Stimulated activated CD8-positive, alpha-beta memory T cell treated with anti-CD3 and anti-CD28 coated beads, Interleukin-12 subunit alpha, Interleukin-12 subunit beta, amount 100 ng/mL, for 4 hours (primary cell): ENCODE measurements around the gene CCDC74B.
"Not testable (repeated sequence)": the region's sequence is repeated elsewhere in the genome, so short reads cannot be mapped to it uniquely, and the experiment has no call there.

Experiments used
- DNase-seq: peaks from one replicate; pipeline ENCODE4 v3.0.0-alpha.2; 2020; ENCODE audit warnings: low read depth

The CCDC74B gene

DNA sequence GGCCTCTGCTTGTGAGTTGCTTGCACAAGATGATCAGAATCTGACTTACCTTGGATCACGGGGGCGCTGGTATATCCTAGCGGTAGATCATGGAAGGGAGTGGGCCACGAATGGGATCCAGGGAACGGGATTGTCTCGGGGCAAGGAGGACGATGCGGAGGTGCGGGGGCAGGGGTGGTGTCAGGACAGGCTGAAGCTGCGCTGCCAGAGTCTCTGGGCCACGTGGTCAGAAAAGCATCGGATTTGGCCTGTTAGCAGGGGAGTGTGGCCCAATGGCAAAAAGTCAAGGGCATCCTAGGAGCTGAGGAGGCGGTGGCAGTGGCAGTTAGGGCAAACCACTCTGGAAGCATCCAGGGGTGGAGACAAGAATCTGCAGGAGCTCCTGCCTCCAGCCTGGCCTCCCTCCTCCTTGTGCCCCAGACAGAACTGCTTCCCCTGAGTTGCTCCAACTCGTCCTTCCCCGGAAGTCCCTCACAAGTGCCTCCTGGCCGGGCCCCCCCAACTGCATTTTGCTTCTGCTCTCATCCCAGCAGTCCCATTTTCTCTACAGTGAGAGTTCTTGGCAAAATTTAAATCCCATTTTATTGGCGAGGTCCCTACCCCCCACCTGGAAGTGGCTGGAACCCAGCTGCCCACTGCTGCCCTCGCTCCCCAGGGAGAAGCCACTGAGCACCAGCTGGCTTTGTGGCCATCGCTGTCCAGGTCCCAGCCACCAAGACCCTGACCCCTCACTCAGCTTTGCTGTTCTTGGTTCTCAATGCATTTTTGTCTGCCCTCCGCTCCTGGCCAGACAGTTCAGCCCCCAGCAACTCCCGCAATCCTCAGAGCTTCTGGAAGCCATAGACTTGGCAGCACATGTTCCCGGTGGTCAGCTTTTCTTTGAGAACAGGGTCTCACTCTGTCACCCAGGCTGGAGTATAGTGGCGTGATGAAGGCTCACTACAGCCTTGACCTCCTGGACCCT lies 5.6 kb upstream of the CCDC74B start:
- DNase-seq: no peak

GRCh38 chr2:130148515-130148914 lies 3.6 kb upstream of the CCDC74B start:
- not testable (repeated sequence) for DNase-seq

- not testable (repeated sequence) for DNase-seq
These were observed 1.5 kb downstream of the CCDC74B start for GRCh38 chr2:130143266-130144039.

DNA sequence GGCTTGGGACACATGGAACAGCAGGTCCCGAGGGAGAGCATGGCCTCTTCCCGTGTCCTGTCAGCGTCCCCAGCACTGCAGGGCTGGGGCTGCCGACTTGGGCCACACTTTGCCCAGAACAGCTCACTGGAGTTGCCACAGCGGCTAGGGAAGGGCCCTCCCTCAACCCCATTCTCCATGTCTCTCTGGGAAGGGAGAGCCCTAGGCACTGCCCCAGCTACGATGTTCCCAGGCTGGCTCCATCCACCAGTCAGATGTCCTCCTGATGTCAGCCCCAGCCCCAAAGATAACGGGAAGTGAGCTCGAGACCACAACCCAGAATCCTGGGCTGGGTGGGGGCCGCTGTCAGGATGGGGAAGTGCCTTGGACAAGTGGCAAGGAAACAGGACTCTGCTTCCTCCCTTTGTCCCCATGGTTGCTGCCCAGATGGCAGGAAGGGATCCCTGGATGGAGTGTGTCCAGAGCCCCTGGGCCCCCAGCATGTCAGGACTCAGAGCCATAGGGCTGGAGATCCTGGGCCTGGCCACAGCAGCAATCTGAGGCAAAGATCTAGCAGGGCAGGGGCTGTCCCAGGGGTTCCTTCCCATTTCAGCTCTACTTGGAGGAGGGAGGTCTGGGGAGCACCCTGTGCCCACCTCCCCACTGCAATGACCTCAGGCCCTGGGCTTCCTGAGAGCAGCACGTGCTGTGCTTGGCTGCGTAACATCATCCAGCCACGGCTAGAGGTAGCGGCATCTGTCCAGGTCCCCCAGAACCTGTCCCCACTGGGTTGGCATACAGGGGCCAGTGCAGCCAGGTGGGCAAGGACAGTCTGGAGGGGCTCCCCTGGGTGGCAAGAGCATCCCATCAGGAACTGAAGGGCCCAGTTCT lies 2.3 kb downstream of the CCDC74B start:
- DNase-seq: not testable (repeated sequence)

- not testable (repeated sequence) for DNase-seq
These were observed 3.1 kb downstream of the CCDC74B start for GRCh38 chr2:130141645-130142370.

- DNase-seq: not testable (repeated sequence)
These were observed 3.9 kb downstream of the CCDC74B start for GRCh38 chr2:130141002-130141401.

DNA sequence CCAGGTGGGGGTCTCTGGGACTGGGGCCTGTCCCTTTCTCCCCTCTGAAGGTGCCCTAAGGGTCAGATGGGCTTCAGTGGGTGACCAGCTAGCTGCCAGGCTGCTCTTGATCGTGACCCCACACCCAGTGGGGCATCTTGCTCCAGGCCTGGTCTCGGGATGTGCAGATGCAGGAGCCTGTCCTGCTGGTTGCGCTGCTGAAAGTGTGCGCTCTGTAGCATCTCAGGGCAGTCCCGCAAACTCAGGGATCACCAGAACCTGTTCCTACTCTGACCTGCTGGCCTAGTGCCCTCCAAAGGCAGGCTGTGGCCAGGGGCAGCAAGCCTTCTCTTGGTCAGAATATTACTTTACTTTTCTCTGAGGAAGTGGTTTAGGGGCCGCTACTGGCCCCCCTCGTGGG lies 4.4 kb downstream of the CCDC74B start:
- DNase-seq: not testable (repeated sequence)

DNA sequence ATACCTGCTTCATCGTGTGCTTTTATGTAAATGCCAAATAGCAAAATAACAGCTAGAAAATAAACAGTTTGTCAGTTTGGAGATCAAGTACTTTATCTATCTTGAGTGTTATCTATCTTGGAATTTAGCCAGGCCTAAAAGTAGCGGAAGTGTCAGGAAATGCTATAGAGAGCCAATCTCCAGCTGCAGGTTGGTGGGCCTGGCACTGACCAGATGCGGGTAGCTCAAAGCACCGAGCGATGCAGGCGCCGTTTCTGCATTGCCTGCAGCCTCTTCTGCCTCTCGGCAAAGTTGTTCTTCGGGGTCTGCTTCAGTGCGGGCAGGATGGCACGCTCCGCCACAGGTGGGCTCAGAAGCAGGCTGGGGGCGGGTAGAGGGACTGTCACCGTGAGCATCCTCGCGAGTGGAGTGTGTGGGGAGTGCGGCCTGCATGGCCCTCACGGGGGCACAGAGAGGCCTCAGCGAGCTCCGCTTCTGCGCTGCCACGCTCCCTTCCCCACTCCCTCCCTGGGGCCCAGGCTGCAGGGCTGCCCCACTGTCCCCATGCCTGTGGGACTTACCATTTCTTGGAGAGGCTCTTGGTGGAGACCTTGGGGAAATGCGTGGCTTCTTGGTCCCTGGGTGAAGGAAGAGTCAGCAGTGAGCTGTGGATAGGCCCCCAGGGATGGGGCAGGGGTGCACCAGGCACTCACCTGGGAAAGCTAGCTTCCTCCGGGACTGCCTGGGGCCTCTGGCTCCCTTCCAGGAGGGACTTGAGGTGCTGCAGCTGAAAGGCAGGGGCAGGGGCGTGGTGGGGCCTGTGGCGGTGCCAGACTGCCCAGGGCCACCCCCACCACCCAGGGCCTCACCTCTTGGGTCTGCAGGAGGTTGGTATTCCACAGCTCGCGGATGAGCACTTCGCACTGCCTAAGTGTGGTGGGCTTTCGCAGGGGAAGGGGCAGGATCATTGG lies 5.3 kb downstream of the CCDC74B start:
- not testable (repeated sequence) for DNase-seq

DNA sequence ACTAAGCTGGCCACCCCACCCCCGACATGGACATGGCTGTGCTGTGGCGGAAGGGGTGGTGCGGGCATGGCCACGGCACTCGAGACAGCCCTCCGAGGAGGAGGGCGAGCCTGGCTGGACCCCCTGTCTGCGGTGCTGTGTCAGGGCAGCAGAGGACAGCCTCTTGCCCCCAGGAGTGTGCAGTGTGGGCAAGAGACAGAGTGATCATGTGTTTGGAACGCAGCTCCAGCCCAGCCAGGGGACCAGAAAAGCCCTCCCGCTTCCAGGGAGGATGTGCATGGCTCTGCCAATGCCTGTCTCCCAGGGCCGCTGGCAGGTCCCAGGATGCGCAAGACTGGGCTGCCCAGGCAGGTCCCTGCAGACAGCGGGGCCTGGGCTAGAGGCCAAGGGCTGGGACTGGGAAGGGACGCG lies 6.1 kb downstream of the CCDC74B start:
- not testable (repeated sequence) for DNase-seq

DNA sequence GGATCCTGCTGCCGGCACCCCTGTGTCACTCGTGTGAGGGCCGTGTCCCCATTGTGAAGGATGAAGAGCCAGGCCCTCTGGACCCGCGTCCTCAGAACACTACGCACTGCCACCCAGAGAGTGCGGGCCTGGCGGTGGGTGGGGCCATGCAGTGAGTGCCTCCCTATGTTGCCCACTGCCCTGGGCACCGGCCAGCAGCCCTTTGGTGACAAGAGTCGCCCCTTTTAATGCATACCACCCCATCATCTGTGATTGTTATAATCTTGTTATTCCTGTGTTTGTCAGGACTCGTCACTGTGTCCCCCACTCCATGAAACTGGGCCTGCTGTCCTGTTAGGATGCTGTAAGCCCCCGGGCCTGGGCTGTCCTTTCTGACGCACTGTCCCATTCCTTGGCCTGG lies 6.6 kb downstream of the CCDC74B start:
- DNase-seq: not testable (repeated sequence)

- not testable (repeated sequence) for DNase-seq
These were observed 7.8 kb downstream of the CCDC74B start for GRCh38 chr2:130137118-130137517.

DNA sequence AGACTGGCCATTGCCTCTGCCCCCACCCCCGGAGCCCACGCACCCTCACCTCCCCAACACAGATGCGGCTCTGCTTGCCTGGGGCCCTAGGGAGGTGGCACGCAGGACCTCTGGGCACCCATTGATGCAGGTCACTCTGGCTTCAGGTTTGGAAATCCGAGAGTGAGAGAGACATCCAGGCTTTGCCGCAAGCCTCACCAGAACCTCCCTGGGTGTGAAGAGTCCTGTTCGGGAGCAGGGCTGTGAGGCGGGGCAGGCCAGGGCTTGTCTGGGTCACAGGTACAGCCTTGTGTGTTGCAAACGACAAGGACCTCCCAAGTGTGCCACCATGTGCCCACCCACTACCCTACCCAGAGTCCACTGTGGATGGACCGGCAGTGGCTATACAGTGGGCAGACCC lies 8.4 kb downstream of the CCDC74B start:
- DNase-seq: not testable (repeated sequence)

GRCh38 chr2:130135692-130136541 lies 9.0 kb downstream of the CCDC74B start:
- no peak for DNase-seq

DNA sequence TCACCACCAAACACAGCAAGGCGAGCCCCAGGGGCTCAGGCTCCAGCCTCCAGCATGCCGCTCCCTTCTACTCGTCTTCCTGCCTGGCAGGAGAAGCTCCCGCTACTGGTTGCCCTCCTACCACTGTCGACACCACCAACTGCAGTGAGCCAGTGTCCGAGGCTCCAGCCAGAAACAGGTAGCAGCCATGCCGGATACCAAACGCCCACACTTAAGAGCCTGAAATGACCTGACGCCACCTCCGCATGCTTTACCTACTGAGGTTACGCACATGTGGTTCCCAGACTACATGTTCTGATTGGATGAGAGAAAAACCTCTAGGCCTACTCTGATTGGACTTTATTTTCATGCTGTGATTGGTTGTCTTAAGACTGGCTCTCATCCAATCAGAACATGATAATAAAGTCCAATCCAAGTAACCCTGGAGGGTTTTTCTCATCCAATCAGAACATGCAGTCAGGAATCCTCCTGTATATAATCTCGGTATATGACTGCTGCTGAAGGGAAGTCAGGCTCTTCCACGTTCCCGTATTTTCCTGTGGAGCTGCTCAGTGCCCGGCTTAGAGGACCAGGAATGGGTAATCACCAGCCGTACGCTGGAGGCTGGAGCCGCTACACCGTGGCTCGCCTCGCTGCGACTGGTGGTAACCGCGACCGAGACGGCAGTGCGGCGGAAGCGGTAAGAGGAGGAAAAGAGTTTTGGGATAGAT lies 15.6 kb downstream of the CCDC74B start, which contains the start of gene POTEF:
POTEF (minus strand) TSS at position 103 of the 710 bp plus-strand sequence. CDS start 8,707 bp downstream, outside the sequence.
- not testable (repeated sequence) for DNase-seq

GRCh38 chr2:130128464-130128863 lies 16.4 kb downstream of the CCDC74B start:
- DNase-seq: not testable (repeated sequence)

GRCh38 chr2:130127726-130128125 lies 17.2 kb downstream of the CCDC74B start:
- DNase-seq: not testable (repeated sequence)

DNA sequence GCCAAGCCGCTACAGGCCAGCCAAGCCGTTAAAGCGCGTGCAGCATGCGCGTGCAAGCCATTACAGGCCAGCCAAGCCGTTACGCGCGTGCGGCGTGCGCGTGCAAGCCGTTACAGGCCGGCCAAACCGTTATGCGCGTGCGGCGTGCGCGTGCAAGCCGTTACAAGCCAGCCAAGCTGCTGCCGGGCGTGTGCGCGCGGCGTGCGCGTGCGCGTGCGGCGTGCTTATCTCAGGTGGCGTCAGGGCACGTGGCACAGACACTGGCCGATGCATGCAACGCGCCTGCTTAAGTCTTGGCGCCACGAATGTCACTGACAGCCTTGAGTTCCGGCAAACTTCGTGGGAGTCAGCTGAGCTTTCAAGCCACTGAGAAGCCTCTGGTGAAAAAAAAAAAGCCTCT lies 24.0 kb downstream of the CCDC74B start:
- not testable (repeated sequence) for DNase-seq
